ENCODE measurements around the gene LRP1. TPM values are rescaled to one million over a fixed set of nuclear protein-coding genes. Genes with fewer than 3 reads are reported as not detected.

The LRP1 gene
- total and polyA plus RNA-seq, 2 of the 4 experiments (the other 2 are of a cell fraction) = 73.1 to 142 TPM

DNA sequence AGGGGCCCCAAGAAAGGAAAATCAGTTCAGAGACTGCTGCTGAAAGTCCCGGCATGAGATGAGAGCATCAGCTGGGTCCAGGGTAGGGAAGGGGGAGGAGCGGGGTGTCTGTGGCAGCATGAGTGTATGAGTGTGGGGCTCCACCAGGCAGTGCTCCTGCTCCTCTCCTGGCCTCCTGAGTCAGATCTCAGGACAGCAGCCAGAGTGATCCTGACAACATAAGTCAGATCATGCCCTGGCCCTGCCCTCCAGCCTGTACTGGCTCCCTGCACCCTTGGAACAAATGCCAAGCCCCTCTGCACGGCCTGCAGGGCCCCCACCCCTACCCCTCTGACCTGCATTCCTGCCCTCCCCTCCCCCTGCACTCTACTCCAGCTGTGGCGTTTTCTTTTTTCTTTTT, 43.4 kb downstream of the LRP1 start:
- H4K5ac ChIP-seq (ENCODE audit: low read depth, low read length) = no peak overlapping the region
- dilution Hi-C loops (cut with HindIII; ENCODE audit: low sequenced_read_pairs, unreplicated experiment) = no loop called here
- ATAC-seq (ENCODE audit: low read depth) (peak; percentile 78), DNase-seq (peak; percentile 84)
- CTCF ChIA-PET = interaction anchor here (1.2 kb wide), 1 partner anchor 47 kb away, joined by 5 read pairs; no protein-coding TSS in a partner anchor
- H4K8ac ChIP-seq (ENCODE audit: low read depth in 2 of 2, low read length in 2 of 2) = no peak overlapping the region
- H3K9ac ChIP-seq (ENCODE audit: low read depth, low read length) = no peak overlapping the region
- H3K56ac ChIP-seq (ENCODE audit: extremely low read depth, insufficient read depth, low read length) = no peak overlapping the region
- peaks cover 88% of the 10 kb centered on the region for H3K36me3 ChIP-seq (ENCODE audit: control insufficient read depth, insufficient read depth, low read length)
- H3K4ac ChIP-seq (ENCODE audit: low read depth, low read length) = no peak overlapping the region
- H2AK9ac ChIP-seq (replicated peaks; ENCODE audit: low read depth, low read length, poor library complexity) = no peak overlapping the region
- H3K4me2 ChIP-seq (ENCODE audit: low read depth, low read length) = no peak overlapping the region
- no peak overlapping the region for H2AK5ac ChIP-seq (ENCODE audit: low read depth, low read length)
- peaks cover 12% of the 10 kb centered on the region for H3K4me1 ChIP-seq (ENCODE audit: control insufficient read depth, insufficient read depth, low read length)
- no peak overlapping the region for H2BK15ac ChIP-seq (ENCODE audit: low read depth, low read length)
- no peak overlapping the region for H2AFZ ChIP-seq (replicated peaks; ENCODE audit: low read length, poor library complexity)
- no peaks in the 10 kb centered on the region; the same call in 1 of the 2 replicates for H3K9me1 ChIP-seq (ENCODE audit: insufficient read depth, low read length)
- WGBS, 2 experiments (ENCODE audit: extremely low coverage in 2 of 2, insufficient read length in 1 of 2) = no CpG with 5 or more reads among the region's 4 CpGs
- H3K14ac ChIP-seq (replicated peaks; ENCODE audit: low read depth, low read length) = no peak overlapping the region
- H2BK20ac ChIP-seq (ENCODE audit: low read depth, low read length) = no peak overlapping the region
- H3K27me3 ChIP-seq (ENCODE audit: control insufficient read depth, insufficient read depth, low read length) = no peaks in the 10 kb centered on the region
- peaks cover 50% of the 10 kb centered on the region for H4K20me1 ChIP-seq (ENCODE audit: insufficient read depth, low read length)
- no peak overlapping the region for H3K23ac ChIP-seq (ENCODE audit: low read depth, low read length)
- no peak overlapping the region for H2BK5ac ChIP-seq (ENCODE audit: low read depth, low read length, poor library complexity, severe bottlenecking)
- POLR2A ChIA-PET (ENCODE audit: unreplicated experiment) = interaction anchor here (0.5 to 0.6 kb wide), 2 partner anchors 44 to 98 kb away, joined by 3 read pairs; no protein-coding TSS in a partner anchor
- H2BK120ac ChIP-seq (ENCODE audit: low read depth, low read length) = no peak overlapping the region
- no peaks in the 10 kb centered on the region for H3K9me3 ChIP-seq (ENCODE audit: control insufficient read depth, insufficient read depth, low read length)
- in situ Hi-C loops (cut with MboI; ENCODE audit: low sequenced_read_pairs) = no loop called here
- H4K91ac ChIP-seq (ENCODE audit: insufficient read depth, low read depth, low read length) = no peak overlapping the region
- peaks cover 10 to 65% of the 10 kb centered on the region in 2 experiments for H3K79me1 ChIP-seq (ENCODE audit: low read depth in 1 of 2, low read length in 2 of 2)
- intact Hi-C loops (cut with micrococcal nuclease) = no loop called here
- TF ChIP-seq SMC3 (IDR thresholded peaks at IDR 0.05; ENCODE audit: low read depth, low read length) = peak; percentile 23; the same call in 1 of the 2 replicates
- TF ChIP-seq NFE2L2 (IDR thresholded peaks at IDR 0.05; ENCODE audit: low read depth, low read length) = no peak
- TF ChIP-seq RAD21 (IDR thresholded peaks at IDR 0.05; ENCODE audit: low read length) = peak; percentile 30; the same call in 1 of the 2 replicates
- TF ChIP-seq, protein P1, sequence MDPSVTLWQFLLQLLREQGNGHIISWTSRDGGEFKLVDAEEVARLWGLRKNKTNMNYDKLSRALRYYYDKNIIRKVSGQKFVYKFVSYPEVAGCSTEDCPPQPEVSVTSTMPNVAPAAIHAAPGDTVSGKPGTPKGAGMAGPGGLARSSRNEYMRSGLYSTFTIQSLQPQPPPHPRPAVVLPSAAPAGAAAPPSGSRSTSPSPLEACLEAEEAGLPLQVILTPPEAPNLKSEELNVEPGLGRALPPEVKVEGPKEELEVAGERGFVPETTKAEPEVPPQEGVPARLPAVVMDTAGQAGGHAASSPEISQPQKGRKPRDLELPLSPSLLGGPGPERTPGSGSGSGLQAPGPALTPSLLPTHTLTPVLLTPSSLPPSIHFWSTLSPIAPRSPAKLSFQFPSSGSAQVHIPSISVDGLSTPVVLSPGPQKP (IDR thresholded peaks at IDR 0.05; ENCODE audit: borderline replicate concordance, low read depth, low read length) = no peak
- TF ChIP-seq MXI1 (IDR thresholded peaks at IDR 0.05; ENCODE audit: borderline replicate concordance, low read depth, low read length) = peak; percentile 76; the same call in 1 of the 2 replicates
- no peak for TF ChIP-seq MAFK (IDR thresholded peaks at IDR 0.05; ENCODE audit: low read depth, low read length)
- TF ChIP-seq, protein P2, sequence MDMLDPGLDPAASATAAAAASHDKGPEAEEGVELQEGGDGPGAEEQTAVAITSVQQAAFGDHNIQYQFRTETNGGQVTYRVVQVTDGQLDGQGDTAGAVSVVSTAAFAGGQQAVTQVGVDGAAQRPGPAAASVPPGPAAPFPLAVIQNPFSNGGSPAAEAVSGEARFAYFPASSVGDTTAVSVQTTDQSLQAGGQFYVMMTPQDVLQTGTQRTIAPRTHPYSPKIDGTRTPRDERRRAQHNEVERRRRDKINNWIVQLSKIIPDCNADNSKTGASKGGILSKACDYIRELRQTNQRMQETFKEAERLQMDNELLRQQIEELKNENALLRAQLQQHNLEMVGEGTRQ (IDR thresholded peaks at IDR 0.05; ENCODE audit: low read depth, low read length) = no peak
- TF ChIP-seq RFX5 (IDR thresholded peaks at IDR 0.05; ENCODE audit: low read depth, low read length) = no peak
- TF ChIP-seq RCOR1 (IDR thresholded peaks at IDR 0.05; ENCODE audit: insufficient replicate concordance, low read length) = no peak
- TF ChIP-seq MAZ (IDR thresholded peaks at IDR 0.05; ENCODE audit: borderline replicate concordance, low read depth, low read length) = peak; percentile 53; the same call in 1 of the 2 replicates
- TF ChIP-seq CEBPB (IDR thresholded peaks at IDR 0.05; ENCODE audit: low read depth, low read length) = no peak
- no peak for TF ChIP-seq CHD1 (IDR thresholded peaks at IDR 0.05; ENCODE audit: low read depth, low read length)
- no peak for TF ChIP-seq FOS (IDR thresholded peaks at IDR 0.05; ENCODE audit: low read depth, low read length)
- TF ChIP-seq, protein P3, sequence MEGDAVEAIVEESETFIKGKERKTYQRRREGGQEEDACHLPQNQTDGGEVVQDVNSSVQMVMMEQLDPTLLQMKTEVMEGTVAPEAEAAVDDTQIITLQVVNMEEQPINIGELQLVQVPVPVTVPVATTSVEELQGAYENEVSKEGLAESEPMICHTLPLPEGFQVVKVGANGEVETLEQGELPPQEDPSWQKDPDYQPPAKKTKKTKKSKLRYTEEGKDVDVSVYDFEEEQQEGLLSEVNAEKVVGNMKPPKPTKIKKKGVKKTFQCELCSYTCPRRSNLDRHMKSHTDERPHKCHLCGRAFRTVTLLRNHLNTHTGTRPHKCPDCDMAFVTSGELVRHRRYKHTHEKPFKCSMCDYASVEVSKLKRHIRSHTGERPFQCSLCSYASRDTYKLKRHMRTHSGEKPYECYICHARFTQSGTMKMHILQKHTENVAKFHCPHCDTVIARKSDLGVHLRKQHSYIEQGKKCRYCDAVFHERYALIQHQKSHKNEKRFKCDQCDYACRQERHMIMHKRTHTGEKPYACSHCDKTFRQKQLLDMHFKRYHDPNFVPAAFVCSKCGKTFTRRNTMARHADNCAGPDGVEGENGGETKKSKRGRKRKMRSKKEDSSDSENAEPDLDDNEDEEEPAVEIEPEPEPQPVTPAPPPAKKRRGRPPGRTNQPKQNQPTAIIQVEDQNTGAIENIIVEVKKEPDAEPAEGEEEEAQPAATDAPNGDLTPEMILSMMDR (conservative IDR thresholded peaks at IDR 0.05; ENCODE audit: low read depth, low read length) = peak; percentile 26; the same call in 1 of the 2 replicates
- no peak overlapping the region for H3K18ac ChIP-seq (ENCODE audit: low read depth, low read length)
- BruUV-seq (replicated peaks) = no TSS peak
- no peak overlapping the region for H3K4me3 ChIP-seq (ENCODE audit: insufficient read depth, low read depth, low read length)
- H3K27ac ChIP-seq (ENCODE audit: insufficient read depth, low read length) = no peak overlapping the region

All from IMR-90 (cell line).